GM23248 (cell line): ENCODE measurements around the gene NLRP7.
"Not testable (repeated sequence)": the region's sequence is repeated elsewhere in the genome, so short reads cannot be mapped to it uniquely, and the experiment has no call there.

Source experiments
- EZH2 ChIP-seq: fragments of 200-600 bp; sonication (generic); IDR thresholded peaks from 2 replicates; pipeline ENCODE4 v1.6.1; 2018; ENCODE audit warnings: antibody characterized with exemption, mild to moderate bottlenecking; ENCODE audit not compliant: insufficient read depth, poor library complexity, severe bottlenecking
- EZH2phosphoT487 ChIP-seq: fragments of 200-600 bp; sonication (generic); IDR thresholded peaks from 2 replicates; pipeline ENCODE4 v1.6.1; 2018; ENCODE audit warnings: antibody characterized with exemption, moderate library complexity, mild to moderate bottlenecking, low read depth; ENCODE audit not compliant: insufficient read depth

GRCh38 chr19:54943772-54944361, 3.5 kb downstream of the NLRP7 start:
- not testable (repeated sequence) for TF ChIP-seq EZH2, EZH2phosphoT487
